ENCODE measurements around the gene ADAP2. TPM values are rescaled to one million over a fixed set of nuclear protein-coding genes. Genes with fewer than 3 reads are reported as not detected.
"Not testable (repeated sequence)": the region's sequence is repeated elsewhere in the genome, so short reads cannot be mapped to it uniquely, and the experiment has no call there.

Gene ADAP2
- total RNA-seq, 4 donors from 2014 or later, result 10.5 to 19.1 (median 14.7) TPM

DNA sequence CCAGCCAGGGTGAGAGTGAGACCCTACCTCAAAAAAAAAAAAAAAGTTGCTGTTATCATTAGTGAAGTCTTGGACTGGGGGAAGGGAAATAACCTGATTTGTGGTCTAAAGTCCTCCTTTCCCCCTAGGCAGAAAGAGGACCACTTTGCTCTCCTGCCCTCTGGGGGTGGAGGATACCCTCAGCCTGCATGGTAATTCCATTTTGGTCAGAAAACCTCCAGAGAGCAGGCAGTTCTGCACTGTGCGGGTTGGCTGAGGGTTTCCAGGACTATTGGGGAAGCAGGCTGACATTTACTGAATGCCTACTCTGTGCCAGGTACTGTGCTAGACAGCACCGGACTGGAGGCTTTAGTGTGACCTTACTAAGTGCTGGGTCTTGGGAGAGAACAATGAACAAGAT is 2.6 kb downstream of the ADAP2 start:
- TF ChIP-seq, protein P1, sequence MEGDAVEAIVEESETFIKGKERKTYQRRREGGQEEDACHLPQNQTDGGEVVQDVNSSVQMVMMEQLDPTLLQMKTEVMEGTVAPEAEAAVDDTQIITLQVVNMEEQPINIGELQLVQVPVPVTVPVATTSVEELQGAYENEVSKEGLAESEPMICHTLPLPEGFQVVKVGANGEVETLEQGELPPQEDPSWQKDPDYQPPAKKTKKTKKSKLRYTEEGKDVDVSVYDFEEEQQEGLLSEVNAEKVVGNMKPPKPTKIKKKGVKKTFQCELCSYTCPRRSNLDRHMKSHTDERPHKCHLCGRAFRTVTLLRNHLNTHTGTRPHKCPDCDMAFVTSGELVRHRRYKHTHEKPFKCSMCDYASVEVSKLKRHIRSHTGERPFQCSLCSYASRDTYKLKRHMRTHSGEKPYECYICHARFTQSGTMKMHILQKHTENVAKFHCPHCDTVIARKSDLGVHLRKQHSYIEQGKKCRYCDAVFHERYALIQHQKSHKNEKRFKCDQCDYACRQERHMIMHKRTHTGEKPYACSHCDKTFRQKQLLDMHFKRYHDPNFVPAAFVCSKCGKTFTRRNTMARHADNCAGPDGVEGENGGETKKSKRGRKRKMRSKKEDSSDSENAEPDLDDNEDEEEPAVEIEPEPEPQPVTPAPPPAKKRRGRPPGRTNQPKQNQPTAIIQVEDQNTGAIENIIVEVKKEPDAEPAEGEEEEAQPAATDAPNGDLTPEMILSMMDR (IDR thresholded peaks at IDR 0.05), result no peak
- no peak for TF ChIP-seq POLR2A (IDR thresholded peaks at IDR 0.05; ENCODE audit: low read depth)
- TF ChIP-seq POLR2AphosphoS5 (IDR thresholded peaks at IDR 0.05), result no peak
- no peak for TF ChIP-seq EP300 (IDR thresholded peaks at IDR 0.05)
- H3K27me3 ChIP-seq, result peaks cover 9 to 57% (median 18%) of the 10 kb centered on the region in 4 donors
- peaks cover 10 to 19% (median 18%) of the 10 kb centered on the region in 4 donors for H3K4me1 ChIP-seq
- no peaks in the 10 kb centered on the region for H3K36me3 ChIP-seq
- 70% methylated on average over 2 of the region's 2 CpGs for WGBS
- intact Hi-C loops (cut with DNase I), result no loop called here
- H3K4me3 ChIP-seq, result no peak overlapping the region
- H3K27ac ChIP-seq (replicated peaks in 1 of 4), result no peak overlapping the region
- DNase-seq (ENCODE audit: extremely low spot score), result no peak
- H3K9me3 ChIP-seq, result no peaks in the 10 kb centered on the region

- DNase-seq (ENCODE audit: extremely low spot score), result no peak
- TF ChIP-seq POLR2A (IDR thresholded peaks at IDR 0.05; ENCODE audit: low read depth) (no peak), POLR2AphosphoS5 (IDR thresholded peaks at IDR 0.05) (no peak), EP300 (IDR thresholded peaks at IDR 0.05) (no peak)
- TF ChIP-seq, protein P1 (IDR thresholded peaks at IDR 0.05), result no peak
- 81% methylated on average over 6 of the region's 6 CpGs for WGBS
- Histone ChIP-seq H3K27ac (replicated peaks in 1 of 4) (no peak overlapping the region), H3K27me3 (peaks cover 9 to 57% (median 18%) of the 10 kb centered on the region in 4 donors), H3K4me3 (no peak overlapping the region), H3K36me3 (no peaks in the 10 kb centered on the region), H3K4me1 (peaks cover 10 to 16% (median 15%) of the 10 kb centered on the region in 4 donors), H3K9me3 (no peaks in the 10 kb centered on the region)
- intact Hi-C loops (cut with DNase I), result no loop called here
Measured at GRCh38 chr17:30926516-30926915, 4.8 kb downstream of the ADAP2 start.

DNA sequence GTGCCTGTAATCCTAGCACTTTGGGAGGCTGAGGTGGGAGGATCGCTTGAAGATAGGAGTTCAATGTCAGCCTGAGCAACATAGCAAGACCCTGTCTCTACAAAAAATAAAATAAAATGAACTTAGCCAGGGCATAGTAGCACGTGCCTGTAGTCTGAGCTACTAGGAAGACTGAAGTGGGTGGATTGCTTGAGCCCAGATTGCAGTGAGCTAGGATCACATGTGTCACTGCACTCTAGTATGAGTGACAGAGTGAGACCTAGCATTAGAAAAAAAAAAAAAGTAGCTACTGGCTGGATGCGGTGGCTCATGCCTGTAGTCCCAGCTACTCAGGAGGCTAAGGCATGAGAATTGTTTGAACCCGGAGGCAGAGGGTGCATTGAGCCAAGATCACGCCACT is 6.0 kb downstream of the ADAP2 start:
- WGBS, result 97% methylated on average over 5 of the region's 5 CpGs
- H3K36me3 ChIP-seq, result no peaks in the 10 kb centered on the region
- intact Hi-C loops (cut with DNase I), result no loop called here

DNA sequence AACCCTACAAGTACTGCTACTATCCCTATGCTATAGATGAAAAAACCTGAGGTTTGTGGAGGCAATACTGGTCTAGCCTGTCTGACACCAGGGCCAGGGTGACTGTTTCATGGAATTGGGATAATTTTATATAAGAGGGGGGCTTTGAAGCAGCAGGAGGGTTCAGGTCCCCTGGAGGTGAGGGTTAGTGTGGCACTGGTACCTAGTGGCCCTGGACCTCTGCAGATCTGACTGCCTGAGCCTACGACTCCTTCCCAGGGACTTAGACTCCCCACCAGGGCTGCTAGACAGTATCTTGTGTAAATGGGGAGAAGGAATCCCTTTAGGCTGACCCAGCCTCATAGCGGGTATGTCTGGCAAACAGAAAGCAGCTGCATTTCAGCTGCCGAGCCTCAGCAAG is 6.8 kb downstream of the ADAP2 start:
- Histone ChIP-seq H3K4me3 (no peak overlapping the region), H3K4me1 (no peaks in the 10 kb centered on the region), H3K27ac (replicated peaks in 1 of 4) (no peak overlapping the region), H3K36me3 (no peaks in the 10 kb centered on the region), H3K27me3 (peaks cover 0 to 36% (median 1%) of the 10 kb centered on the region in 4 donors), H3K9me3 (no peaks in the 10 kb centered on the region)
- intact Hi-C loops (cut with DNase I), result no loop called here
- 77% methylated on average over 3 of the region's 3 CpGs for WGBS
- DNase-seq (ENCODE audit: extremely low spot score), result no peak
- TF ChIP-seq POLR2A (IDR thresholded peaks at IDR 0.05; ENCODE audit: low read depth) (no peak), EP300 (IDR thresholded peaks at IDR 0.05) (no peak), POLR2AphosphoS5 (IDR thresholded peaks at IDR 0.05) (no peak)
- TF ChIP-seq, protein P1 (IDR thresholded peaks at IDR 0.05), result no peak

More for the DNA sequence above, 6.0 kb downstream of the ADAP2 start:
- no peak for TF ChIP-seq POLR2AphosphoS5 (IDR thresholded peaks at IDR 0.05)
- no peak for TF ChIP-seq EP300 (IDR thresholded peaks at IDR 0.05)
- TF ChIP-seq POLR2A (IDR thresholded peaks at IDR 0.05; ENCODE audit: low read depth), result no peak
- TF ChIP-seq, protein P1 (IDR thresholded peaks at IDR 0.05), result no peak
- Histone ChIP-seq H3K4me3 (no peak overlapping the region), H3K27me3 (peaks cover 0 to 44% (median 7%) of the 10 kb centered on the region in 4 donors), H3K4me1 (peaks cover 2 to 3% (median 3%) of the 10 kb centered on the region in 4 donors), H3K9me3 (no peaks in the 10 kb centered on the region), H3K27ac (replicated peaks in 1 of 4) (no peak overlapping the region)
- no peak for DNase-seq (ENCODE audit: extremely low spot score)

GRCh38 chr17:30929081-30929633 is 7.4 kb downstream of the ADAP2 start:
- no peaks in the 10 kb centered on the region for H3K9me3 ChIP-seq
- no peak overlapping the region for H3K4me3 ChIP-seq
- TF ChIP-seq EP300 (IDR thresholded peaks at IDR 0.05) (no peak), POLR2A (IDR thresholded peaks at IDR 0.05; ENCODE audit: low read depth) (no peak), POLR2AphosphoS5 (IDR thresholded peaks at IDR 0.05) (no peak)
- TF ChIP-seq, protein P1 (IDR thresholded peaks at IDR 0.05), result no peak
- no peak overlapping the region for H3K27ac ChIP-seq (replicated peaks in 1 of 4)
- H3K36me3 ChIP-seq, result no peaks in the 10 kb centered on the region
- peaks cover 0 to 30% (median 0%) of the 10 kb centered on the region in 4 donors for H3K27me3 ChIP-seq
- no peaks in the 10 kb centered on the region for H3K4me1 ChIP-seq
- intact Hi-C loops (cut with DNase I), result no loop called here
- DNase-seq (ENCODE audit: extremely low spot score), result no peak
- 77% methylated on average over 8 of the region's 8 CpGs for WGBS

GRCh38 chr17:30929861-30930260 is 8.1 kb downstream of the ADAP2 start:
- intact Hi-C loops (cut with DNase I); H3K27ac ChIP-seq (replicated peaks in 1 of 4); H3K9me3 ChIP-seq; H3K4me3 ChIP-seq; DNase-seq (ENCODE audit: extremely low spot score); H3K36me3 ChIP-seq; H3K4me1 ChIP-seq: not testable (repeated sequence)
- H3K27me3 ChIP-seq, result peaks cover 0 to 25% (median 0%) of the 10 kb centered on the region in 4 donors
- WGBS, result 96% methylated on average over 3 of the region's 3 CpGs

All from esophagus muscularis mucosa (tissue), 4 donors.